RPMI8226 (cell line): ENCODE results near the gene KBTBD12.
"Not testable (repeated sequence)": the region's sequence is repeated elsewhere in the genome, so short reads cannot be mapped to it uniquely, and the experiment has no call there.

ENCODE experiments used
- DNase-seq: peaks from one replicate; pipeline ENCODE4 v3.0.0-alpha.2; 2015

KBTBD12 gene, protein sequence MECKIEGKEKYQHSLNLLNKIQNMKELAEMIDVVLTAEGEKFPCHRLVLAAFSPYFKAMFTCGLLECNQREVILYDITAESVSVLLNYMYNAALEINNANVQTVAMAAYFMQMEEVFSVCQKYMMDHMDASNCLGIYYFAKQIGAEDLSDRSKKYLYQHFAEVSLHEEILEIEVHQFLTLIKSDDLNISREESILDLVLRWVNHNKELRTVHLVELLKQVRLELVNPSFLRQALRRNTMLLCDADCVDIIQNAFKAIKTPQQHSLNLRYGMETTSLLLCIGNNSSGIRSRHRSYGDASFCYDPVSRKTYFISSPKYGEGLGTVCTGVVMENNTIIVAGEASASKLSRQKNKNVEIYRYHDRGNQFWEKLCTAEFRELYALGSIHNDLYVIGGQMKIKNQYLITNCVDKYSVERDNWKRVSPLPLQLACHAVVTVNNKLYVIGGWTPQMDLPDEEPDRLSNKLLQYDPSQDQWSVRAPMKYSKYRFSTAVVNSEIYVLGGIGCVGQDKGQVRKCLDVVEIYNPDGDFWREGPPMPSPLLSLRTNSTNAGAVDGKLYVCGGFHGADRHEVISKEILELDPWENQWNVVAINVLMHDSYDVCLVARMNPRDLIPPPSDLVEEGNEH

DNA sequence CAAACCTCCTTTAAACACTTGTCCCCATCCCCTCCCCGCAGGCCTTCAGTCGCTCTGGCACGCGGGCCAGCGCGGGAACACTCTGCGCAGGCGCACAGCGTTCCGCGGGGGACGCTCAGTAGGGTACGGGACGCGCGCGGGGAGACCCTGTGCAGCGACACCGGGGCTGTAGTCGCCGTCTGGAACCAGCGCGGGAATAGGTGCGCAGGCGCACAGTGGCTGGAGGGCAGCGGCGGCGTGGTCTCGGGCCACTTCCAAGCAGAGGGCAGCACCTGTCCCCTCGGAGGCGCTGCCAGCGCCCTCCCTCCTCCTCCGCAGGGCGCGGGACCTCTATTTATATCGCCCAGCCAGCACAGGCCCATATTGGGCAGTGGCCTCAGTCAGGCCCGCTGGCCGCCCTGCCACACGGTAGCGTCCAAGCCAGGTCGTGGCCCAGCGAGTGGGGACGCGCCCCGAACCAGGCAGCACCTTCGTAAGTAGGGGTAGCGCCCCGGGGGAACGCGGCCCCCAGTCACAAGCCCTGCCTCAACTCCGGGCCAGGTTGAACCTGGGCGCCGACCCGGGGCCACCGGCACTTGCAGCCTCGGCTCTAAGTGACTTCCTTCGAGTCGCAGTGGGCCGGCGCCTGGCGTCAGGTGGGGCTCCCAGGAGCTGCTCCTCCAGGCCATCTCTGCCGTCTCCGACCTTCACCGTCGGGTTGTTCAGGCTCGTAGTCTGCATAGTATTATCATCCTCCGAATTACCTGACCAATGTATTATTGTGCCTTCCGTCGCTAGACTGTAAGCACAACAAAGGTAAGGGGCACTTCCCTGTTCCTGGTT, at the start of gene KBTBD12:
Gene KBTBD12, plus strand, starts transcription at position 118 of the 822 bp plus-strand sequence. CDS start 7,830 bp downstream, outside the sequence.
- DNase-seq, result no peak

DNA sequence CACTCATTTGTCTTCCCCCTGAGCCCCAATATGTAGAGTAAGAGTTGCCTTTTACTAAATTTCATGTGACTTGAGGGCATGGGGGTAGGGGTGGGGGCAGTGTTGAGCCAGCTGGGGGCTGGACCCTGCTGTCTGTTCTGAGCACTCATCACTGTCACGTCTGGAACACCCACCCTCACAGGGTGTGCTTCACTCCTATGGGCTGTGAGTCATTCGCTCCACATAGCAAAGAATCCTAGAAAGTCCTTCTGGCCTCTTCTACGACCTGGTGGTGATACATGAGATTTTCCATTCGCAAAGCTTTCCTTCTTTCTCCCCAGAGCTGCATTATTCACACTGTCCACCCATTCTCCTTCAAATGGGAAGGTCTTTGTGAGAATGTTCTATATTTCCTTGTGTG, 49.1 kb upstream of the KBTBD12 start:
- DNase-seq, result no peak

DNA sequence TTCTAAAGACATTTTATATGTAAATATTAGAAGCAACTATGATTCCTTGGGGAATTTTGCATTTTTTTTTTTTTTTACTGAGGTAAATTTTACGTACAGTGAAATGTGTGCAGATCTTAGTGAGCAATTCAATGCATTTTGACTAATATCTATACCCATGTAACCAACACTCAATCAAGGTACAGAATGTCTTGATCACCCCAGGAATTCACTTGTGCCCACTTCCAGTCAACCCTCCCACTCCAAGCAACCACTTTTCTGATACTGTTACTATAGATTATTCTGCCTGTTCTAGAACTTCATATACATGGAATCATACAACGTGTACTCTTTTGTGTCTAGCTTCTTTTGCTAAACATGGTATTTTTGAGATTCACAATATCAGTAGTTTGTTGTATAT, 47.6 kb upstream of the KBTBD12 start:
- no peak for DNase-seq

DNA sequence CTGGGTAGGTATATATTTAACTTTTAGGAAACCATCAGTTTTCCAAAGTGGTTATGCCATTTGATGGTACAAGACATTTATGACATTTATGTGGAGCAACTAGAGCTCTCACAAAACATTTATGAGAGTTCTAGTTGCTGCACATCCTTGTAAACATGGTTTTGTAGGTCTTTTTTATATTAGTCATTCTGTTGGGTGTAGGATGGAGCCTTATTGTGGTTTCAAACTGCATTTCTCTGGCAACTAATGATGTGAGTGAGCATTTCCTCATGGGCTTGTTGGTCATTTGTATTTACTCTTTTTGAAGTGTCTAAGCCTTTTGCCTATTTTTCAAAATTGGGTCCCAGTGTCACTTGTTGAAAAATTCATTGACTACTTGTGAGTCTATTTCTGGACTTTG, 47.0 kb upstream of the KBTBD12 start:
- DNase-seq, result no peak

DNA sequence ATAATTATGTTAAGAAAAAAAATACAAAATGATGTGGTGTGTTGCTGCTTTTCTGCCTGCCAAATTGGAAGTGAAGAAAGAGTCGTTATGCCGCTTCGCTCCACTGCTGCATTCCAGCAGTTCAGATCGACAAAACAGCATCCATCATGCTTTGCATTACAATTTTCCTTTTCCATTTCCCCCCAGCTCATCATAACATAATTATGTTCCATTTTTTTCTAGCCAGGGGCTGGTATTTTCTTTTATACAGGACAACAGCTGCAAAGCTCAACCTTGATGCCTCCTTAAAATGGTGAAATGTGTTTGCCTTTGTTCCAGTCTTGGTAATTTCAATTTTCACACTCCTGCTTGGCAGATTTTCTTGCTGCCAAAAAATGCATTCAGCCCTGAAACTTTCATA, 44.9 kb upstream of the KBTBD12 start:
- no peak for DNase-seq

DNA sequence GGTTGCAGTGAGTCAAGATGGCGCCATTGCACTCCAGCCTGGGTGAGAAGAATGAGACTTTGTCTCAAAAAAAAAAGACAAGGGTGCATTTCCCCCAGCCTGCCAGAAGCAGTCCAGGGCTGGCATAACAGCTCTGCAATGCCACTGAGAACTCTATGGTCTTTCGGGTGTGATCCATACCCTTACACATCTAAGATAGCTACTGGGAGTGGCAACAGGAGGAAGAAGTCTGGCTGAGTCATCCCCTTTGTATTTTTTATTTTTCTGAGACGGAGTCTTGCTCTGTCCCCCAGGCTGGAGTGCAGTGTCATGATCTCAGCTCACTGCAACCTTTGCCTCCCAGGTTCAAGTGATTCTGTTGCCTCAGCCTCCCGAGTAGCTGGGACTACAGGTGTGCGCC, 40.9 kb upstream of the KBTBD12 start:
- not testable (repeated sequence) for DNase-seq

DNA sequence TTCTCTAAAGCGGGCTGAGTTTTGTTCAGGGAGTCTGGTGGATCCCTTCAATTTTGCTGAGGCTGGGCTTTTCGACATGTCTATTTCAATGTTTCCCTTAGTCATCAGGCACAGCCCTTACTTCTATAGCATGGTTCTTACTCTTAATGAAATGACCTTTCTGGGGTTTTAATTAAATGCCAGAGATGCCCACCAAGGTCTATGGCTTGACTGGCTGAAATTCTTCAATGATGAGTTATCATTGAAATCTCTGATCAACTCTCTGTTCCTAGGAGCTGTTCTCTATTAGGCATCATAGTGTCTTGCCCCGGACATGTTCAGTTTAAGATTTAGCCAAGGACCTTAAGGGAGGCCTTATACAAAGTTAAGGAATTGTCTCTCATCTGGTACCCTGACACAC, 33.4 kb upstream of the KBTBD12 start:
- DNase-seq, result no peak

DNA sequence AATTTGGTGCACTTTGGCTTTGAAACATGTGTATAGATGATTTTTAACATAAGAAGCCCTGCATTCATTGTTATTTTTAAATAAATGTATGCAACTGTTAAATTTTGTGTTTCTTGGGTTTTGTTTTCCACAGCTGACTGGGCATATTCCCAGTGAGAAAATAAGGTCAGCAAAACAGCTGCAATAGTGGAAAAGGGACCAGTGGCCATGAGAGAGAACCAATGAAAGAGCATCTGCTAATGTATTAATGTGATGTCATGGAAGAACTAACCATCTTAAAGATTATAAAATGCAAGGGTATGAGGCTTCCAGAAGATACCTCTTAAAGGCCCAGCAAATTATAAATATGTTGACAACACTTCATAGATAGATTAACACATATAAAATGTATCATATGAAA, 31.0 kb upstream of the KBTBD12 start:
- no peak for DNase-seq

DNA sequence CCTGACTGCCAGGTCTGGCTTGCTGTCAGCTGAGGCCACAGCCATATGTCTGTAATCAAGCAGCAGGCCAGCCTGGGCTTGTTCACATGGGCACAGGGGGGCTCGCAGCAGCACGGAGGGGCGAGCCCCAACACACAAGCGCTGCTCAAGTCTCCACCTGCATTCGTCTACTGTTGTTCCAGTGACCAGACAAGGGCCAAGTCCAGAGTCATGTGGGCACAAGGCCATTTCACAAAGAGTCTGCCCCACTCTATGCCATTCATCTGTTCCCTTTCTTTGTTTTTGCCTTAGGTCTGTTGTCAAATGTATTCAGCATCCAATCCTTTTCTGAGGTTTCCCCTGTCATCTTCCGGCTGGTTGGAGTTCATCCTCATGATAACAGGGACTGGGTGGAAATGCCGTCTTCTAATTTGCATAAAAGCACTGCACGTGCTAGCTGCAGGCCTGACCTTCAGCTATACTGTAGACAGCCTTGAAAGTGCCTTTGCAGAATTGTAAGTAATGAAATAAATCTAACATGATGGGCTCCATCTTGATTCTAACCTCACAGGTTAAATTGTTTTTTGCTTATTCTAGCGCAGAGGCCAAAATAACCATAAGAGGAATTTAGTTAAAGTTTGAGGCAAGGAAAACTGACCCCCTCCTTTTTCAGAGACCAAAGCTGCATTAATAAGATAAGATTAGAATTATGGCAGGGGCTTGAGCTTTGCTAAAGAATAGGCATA, 28.6 kb upstream of the KBTBD12 start:
- DNase-seq, result no peak

DNA sequence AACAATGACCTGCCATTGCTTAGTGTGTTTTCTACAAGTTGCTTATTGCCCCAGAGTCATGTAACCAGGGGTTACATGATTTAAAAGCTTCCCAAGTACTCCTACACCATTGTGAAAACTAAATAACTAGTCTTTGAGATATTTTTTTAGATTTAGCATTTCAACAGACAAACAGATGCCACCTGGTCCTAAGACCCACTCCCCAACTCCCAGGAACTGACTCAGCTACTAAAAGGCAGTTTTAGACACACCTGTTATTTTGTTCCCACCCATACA, 28.1 kb upstream of the KBTBD12 start:
- no peak for DNase-seq

DNA sequence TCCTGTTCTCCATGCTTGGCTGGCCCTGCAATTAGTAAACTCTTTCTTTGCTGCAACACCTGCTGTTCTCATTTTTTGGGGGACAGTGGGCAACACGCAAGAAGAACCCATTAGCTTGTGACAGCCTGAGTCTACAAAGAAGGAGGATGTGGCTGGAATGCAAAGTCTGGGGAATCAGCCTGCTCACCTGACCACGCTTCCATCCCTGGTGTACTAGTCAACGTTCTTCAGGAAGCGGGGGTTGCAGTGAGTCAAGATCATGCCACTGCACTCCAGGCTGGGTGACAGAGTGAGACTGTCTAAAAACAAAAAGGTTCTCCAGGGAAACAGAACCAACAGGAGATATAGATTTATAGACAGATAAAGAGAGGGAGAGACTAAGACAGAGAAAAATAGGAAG, 27.7 kb upstream of the KBTBD12 start:
- DNase-seq, result no peak

DNA sequence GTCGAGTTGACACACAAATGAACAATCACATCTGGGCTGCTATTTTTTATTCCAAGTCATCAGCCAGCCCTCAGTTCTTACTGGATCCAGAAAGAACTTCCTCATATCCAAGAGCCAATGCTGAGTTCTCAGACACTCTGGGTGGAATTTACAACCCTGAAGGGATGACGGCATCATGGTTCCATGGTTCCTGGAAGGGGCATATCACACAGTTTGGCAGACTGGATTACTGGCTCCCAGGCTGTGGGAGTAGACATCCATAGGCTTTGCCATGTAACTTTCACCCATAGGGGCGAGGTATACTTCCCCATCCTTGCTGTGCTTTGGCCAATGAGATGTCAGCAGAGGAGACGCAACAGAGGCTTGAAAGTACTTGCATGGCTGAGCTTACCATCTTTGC, 26.9 kb upstream of the KBTBD12 start:
- DNase-seq, result no peak

DNA sequence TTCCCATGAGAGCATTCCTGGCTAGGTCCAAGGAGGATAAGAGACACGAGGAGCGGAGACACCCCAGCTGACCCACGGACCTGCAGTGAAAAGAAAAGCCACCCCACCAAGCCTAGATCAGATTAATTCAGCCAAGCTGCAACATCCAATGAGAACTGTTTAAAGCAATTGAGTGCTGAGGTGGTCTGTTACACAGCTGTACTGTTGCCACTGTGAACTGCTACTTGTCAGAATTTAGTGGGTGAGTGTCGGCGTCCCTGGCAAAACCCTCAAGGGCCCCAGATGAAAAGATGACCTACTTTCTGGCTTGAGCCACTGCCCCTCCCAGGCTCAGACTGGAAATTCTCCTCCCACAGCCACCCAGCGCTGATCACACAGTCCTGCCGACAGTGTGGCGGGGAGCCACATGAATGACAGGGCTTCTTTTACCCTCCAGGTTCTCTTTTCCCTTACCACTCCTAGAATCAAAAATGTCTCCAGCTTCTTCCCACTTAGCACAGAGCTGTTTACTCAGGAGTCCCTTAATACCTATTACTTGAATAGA, 26.4 kb upstream of the KBTBD12 start:
- no peak for DNase-seq

DNA sequence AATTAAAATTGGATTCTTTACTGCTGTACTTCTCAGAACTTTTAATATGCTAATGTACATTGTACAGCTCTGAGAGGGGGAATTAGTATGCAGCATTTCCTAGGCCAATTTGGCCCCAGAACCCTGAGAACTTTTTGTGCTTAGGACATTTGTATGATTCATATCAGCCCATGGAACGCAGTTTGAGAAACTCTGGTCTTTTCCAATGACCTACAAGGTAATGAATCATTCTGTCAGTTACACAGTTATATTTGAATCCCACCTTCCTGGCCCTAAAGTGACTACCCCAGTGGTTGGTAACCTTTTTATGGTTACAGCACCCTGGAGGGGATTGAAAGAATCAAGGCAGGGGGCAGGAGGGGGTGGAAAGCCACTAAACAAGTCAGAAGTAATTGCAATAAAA, 25.6 kb upstream of the KBTBD12 start:
- DNase-seq, result no peak

DNA sequence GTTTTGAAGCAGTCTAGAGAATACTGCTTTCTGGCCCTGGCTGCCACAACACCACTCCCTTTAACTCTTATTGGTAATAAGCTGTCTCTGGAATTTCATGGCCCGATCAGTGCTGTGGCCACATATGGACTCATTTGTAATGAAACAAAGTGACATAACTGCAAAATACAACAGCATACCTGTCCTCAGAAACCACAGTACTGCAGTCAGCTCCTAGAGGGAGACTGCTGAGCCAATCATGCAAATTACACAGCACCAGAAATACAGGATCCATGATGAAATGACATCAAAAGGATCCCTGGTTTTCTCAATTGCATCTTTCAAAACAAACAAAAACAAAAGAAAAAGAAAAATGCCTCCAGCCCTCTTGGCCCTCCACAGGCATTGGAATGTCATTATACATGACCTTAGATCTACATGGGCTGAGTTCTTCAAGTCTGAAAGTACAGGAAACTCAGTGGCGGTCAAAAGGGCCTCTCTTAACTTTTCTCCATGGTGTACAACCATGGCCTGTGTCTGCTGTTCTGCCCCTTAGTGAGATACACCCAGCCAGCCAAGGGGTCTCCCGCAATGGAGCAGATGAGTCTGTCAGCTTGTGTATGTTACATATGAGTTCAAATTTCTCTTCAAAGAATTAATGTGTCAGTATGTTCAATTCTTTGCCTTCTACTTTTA, 24.9 kb upstream of the KBTBD12 start:
- DNase-seq, result no peak

DNA sequence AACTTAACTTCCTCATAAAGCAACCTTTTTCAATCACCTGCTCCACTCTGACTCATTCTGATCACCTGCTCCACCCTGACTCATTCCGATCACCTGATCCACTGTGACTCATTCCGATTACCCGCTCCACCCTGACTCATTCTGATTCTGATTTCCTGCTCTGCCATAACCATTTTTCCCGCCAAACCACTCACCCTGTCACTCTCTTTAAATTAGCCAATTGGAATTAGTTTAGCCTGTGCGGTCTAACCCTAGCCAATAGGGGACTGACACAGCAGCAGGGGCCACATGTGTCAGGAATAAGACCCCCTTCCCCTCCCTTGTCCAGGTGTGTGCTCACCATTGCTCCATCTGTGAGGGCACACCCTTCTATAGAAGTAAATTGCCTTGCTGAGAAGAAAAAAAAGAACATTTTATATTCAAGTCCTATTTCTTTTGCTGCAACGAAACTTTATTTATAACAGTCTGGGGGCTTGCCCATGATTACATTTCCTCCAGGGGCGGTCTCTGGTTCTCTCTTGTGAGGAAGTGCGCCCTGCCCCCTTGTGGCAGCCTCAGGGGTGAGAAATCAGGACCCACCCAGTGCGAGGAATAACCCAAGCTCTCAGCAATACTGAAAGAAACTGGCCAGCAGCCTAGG, 24.3 kb upstream of the KBTBD12 start:
- DNase-seq, result not testable (repeated sequence)

DNA sequence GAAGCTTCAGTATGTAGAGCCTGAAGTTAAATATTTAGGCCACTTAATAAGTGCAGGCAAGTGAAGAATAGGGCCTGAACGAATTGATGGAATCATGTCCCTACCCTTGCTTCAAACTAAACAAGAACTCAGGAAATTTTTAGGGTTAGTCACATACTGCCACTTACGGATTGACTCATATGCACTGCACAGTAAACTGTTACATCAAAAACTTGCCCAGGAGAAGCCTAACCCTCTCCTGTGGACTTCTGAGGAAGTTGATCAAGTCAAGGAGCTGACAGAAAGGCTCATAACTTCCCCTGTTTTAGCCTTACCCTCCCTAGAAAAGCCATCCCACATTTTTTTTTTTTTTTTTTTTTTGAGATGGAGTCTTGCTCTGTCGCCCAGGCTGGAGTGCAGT, 20.6 kb upstream of the KBTBD12 start:
- DNase-seq, result no peak

DNA sequence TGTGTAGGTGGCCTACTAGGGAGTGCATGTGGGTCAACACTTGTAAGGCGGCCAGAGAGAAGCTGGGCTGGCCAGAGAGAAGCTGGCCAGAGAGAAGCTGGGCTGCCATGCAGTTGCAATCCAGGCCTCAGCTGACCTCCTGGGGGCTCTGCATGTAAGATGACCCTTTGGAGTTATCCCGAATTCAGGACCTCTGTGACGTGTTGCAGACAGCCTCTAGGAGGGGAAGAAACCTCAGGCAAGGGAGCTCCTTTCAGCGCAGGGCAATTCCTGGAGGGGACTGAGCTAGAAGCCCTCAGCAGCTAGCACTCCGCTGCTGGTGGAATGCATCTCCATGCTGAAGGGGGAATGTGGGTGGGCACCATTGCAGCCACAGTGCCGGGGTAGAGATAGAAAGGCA, 15.8 kb upstream of the KBTBD12 start:
- DNase-seq, result no peak

DNA sequence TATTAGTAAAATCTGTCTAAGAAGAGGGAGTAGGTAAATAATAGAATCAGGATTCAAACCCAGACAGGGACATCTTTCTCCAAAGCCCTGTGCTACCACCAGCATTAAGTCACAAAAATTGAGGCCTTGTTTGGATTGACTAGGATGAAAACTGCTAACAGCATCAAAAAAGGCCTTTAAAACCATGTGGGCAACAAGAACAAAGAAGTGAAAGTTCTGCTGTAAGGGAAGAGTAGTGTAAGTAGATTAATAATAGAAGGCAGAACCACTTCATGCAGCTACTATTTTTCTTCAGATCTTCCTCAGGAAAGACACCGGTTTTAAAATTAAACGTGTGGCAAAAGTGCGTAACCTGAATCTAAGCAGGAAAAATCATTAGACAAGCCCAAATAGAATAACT, 15.3 kb upstream of the KBTBD12 start:
- peak; percentile 29 for DNase-seq

DNA sequence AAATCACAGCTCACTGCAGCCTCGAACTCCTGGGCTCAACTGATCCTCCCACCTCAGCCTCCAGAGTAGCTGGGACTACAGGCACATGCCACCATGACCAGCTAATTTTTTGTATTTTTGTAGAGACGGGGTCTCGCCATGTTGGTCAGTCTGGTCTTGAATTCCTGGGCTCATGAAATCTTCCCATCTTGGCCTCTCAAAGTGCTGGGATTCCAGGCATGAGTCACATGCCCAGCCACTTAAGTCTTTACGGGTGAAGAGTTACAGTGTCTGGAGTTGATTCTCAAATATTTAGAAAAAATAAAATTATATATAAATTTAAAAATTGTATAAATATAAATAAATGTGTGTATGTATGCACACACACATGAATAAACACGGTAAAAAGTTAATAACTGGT, 14.5 kb upstream of the KBTBD12 start:
- DNase-seq, result no peak

DNA sequence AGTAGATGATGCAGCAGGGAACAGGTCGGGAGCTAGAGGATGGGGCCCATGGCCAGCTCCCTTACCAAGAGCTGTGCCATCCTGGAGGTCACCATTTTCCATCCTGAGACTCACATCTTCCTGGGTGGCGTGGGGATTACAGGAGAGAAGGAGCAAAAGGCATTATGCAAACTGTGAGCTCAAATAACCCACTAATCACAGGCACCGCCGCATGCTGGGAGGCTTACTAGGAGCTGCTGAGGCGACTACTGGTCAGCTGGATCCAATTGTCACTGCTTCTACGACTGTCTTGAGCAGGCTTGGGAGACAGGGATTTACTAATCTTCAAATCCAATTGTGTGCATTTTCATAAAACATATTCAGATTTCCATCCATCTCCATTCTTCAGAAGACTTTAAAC, 12.5 kb upstream of the KBTBD12 start:
- no peak for DNase-seq
